B cell (primary cell): ENCODE measurements around the gene OGDH. TPM values are rescaled to one million over a fixed set of nuclear protein-coding genes. Genes with fewer than 3 reads are reported as not detected.
A peak's percentile ranks its signal among the peaks of the same experiment; 100 is the strongest.

ENCODE experiments used
- ATAC-seq: fragments of 200-7000 bp; cut with Tn5 transposase; one replicate; pipeline ENCODE4 v1.10.0; 2021; ENCODE audit warnings: low read depth, mild to moderate bottlenecking, moderate number of reproducible peaks, moderate library complexity
- CTCF ChIA-PET: fragments of 350-600 bp; sonication (Branson Sonifier 250); formaldehyde crosslinking; loops from one replicate; lab custom pipeline; 2021; ENCODE audit warnings: antibody characterized with exemption, inconsistent platforms; lab: Charles Lee
- POLR2A ChIA-PET: fragments of 350-600 bp; sonication (Branson Sonifier 250); formaldehyde crosslinking; loops from one replicate; lab custom pipeline; 2021; ENCODE audit warnings: antibody characterized with exemption; lab: Charles Lee
- DNase-seq: peaks from one replicate; pipeline ENCODE4 v3.0.0; 2013
- H2AFZ ChIP-seq: 2 replicates; pipeline ENCODE4 v1.6.1; 2012; ENCODE audit warnings: mild to moderate bottlenecking, low read depth, low read length; ENCODE audit not compliant: insufficient read depth, poor library complexity, severe bottlenecking
- H3K27ac ChIP-seq, 2 donors: 1 replicate in 1 of 2; 2 replicates in 1 of 2; pipeline ENCODE4 v1.5.1; 2012 to 2013; ENCODE audit warnings: low read length in 2 of 2, mild to moderate bottlenecking in 2 of 2, moderate library complexity in 1 of 2
- H3K27me3 ChIP-seq, 4 experiments: fragments of 200-600 bp in 1 of 4; sonication (generic) in 1 of 4; replicated peaks in 1 of 4; 1 replicate in 2 of 4; 2 replicates in 2 of 4; pipeline versions ENCODE4 v1.6.1 to v1.7.0; 2013 to 2016; ENCODE audit warnings: low read length in 3 of 4, mild to moderate bottlenecking in 2 of 4, mixed read lengths in 1 of 4, moderate library complexity in 1 of 4; ENCODE audit not compliant: insufficient read depth in 4 of 4, control insufficient read depth in 3 of 4; ENCODE audit errors: control extremely low read depth in 1 of 4
- H3K36me3 ChIP-seq, 2 experiments: replicated peaks in 1 of 2; 1 replicate in 1 of 2; 2 replicates in 1 of 2; pipeline versions ENCODE4 v1.6.1 to v1.7.1; 2013; ENCODE audit warnings: low read length in 1 of 2; ENCODE audit not compliant: insufficient read depth in 2 of 2, control insufficient read depth in 1 of 2; ENCODE audit errors: control extremely low read depth in 1 of 2, extremely low read depth in 1 of 2
- H3K4me1 ChIP-seq, 2 donors: fragments of 200-600 bp in 1 of 2; sonication (generic) in 1 of 2; 1 replicate in 1 of 2; 2 replicates in 1 of 2; pipeline versions ENCODE4 v1.5.1 to v1.6.1; 2013 to 2017; ENCODE audit warnings: low read length in 2 of 2; ENCODE audit not compliant: control insufficient read depth in 2 of 2, insufficient read depth in 2 of 2
- H3K4me2 ChIP-seq: replicated peaks from 2 replicates; pipeline ENCODE3; 2012; ENCODE audit warnings: mild to moderate bottlenecking, low read depth, low read length; ENCODE audit not compliant: poor library complexity, severe bottlenecking
- H3K4me3 ChIP-seq, 5 experiments: fragments of 200-600 bp in 1 of 5; sonication (generic) in 1 of 5; 1 replicate in 3 of 5; 2 replicates in 2 of 5; pipeline versions ENCODE4 v1.5.1 to v1.7.0; 2011 to 2016; ENCODE audit warnings: low read length in 4 of 5, mild to moderate bottlenecking in 4 of 5, low read depth in 2 of 5, control low read depth in 1 of 5, moderate library complexity in 1 of 5; ENCODE audit not compliant: insufficient read depth in 1 of 5; ENCODE audit errors: control extremely low read depth in 1 of 5, extremely low read depth in 1 of 5
- H3K79me2 ChIP-seq: fragments of 200-600 bp; sonication (generic); one replicate; pipeline ENCODE4 v1.6.0; 2016; ENCODE audit warnings: low read length; ENCODE audit not compliant: control insufficient read depth, insufficient read depth
- H3K9ac ChIP-seq: fragments of 200-600 bp; sonication (generic); 2 replicates; pipeline ENCODE4 v1.6.1; 2017; ENCODE audit warnings: mild to moderate bottlenecking, low read length, moderate library complexity
- H3K9me3 ChIP-seq, 3 donors: one replicate each; pipeline versions ENCODE4 v1.6.1 to v1.7.1; 2013; ENCODE audit warnings: low read length in 2 of 3; ENCODE audit not compliant: control insufficient read depth in 2 of 3, insufficient read depth in 1 of 3; ENCODE audit errors: control extremely low read depth in 1 of 3
- H4K20me1 ChIP-seq: 2 replicates; pipeline ENCODE4 v1.6.0; 2012; ENCODE audit warnings: mild to moderate bottlenecking, low read length; ENCODE audit not compliant: insufficient read depth, control insufficient read depth, poor library complexity, severe bottlenecking
- H3K27ac Mint-ChIP-seq: one replicate; pipeline ENCODE4 v1.8.0; 2021; ENCODE audit warnings: mixed read lengths
- H3K27me3 Mint-ChIP-seq: one replicate; pipeline ENCODE4 v1.8.0; 2021; ENCODE audit warnings: mixed read lengths
- H3K4me1 Mint-ChIP-seq: one replicate; pipeline ENCODE4 v1.8.0; 2021; ENCODE audit warnings: mixed read lengths
- H3K4me3 Mint-ChIP-seq: one replicate; pipeline ENCODE4 v1.8.0; 2021; ENCODE audit warnings: mixed read lengths
- H3K9me3 Mint-ChIP-seq: one replicate; pipeline ENCODE4 v1.8.0; 2022; ENCODE audit warnings: mixed read lengths; ENCODE audit not compliant: insufficient read depth
- CTCF ChIP-seq: fragments of 200-600 bp; IDR thresholded peaks from one replicate; pipeline ENCODE4 v1.8.0; 2022; ENCODE audit warnings: antibody characterized with exemption, mild to moderate bottlenecking
- EZH2 ChIP-seq: IDR thresholded peaks from 2 replicates; pipeline ENCODE4 v1.6.1; 2012; ENCODE audit warnings: borderline replicate concordance, low read depth, mild to moderate bottlenecking, moderate library complexity, low read length; ENCODE audit not compliant: insufficient read depth, poor library complexity, severe bottlenecking
- WGBS: methylation state at CpG from one replicate; pipeline ENCODE4 v1.1.5; 2013; ENCODE audit warnings: missing lambda C conversion rate; ENCODE audit not compliant: insufficient coverage; 5-methylcytosine and 5-hydroxymethylcytosine counted together
- intact Hi-C: fragments of 100-400 bp; cut with micrococcal nuclease; formaldehyde crosslinking; loops from one replicate; pipeline ENCODE4 v1.10.0; 2022
- polyA plus RNA-seq: library from polyadenylated mRNA; depleted of rRNA; stranded (reverse); fragments of >200 nt; gene quantifications from 2 replicates; pipeline ENCODE4 v1.2.3, GENCODE V29; 2012
- total RNA-seq, 2 donors: library from RNA; stranded (reverse); fragments of 120-200 nt in 1 of 2; gene quantifications; 1 replicate in 1 of 2; 2 replicates in 1 of 2; pipeline versions ENCODE4 v1.2.3 to v1.2.4, GENCODE V29; 2013 to 2022

The OGDH gene
- total and polyA plus RNA-seq, 2 donors (not counting 1 experiment from before 2014, with no cell fraction given): 42.6 to 80.2 TPM

- ChIA-PET POLR2A (interaction anchor here (0.6 kb wide), 1 partner anchor 98 kb away, joined by 3 read pairs; no protein-coding TSS in a partner anchor), CTCF (interaction anchor here (0.7 kb wide), 1 partner anchor 868 kb away, joined by 3 read pairs; no protein-coding TSS in a partner anchor)
- Histone ChIP-seq H3K27me3 (no peaks in the 10 kb centered on the region), H3K9ac (no peak overlapping the region), H3K4me1 (peaks cover 6 to 9% of the 10 kb centered on the region in 2 donors), H3K4me2 (no peak overlapping the region), H2AFZ (no peak overlapping the region), H4K20me1 (no peaks in the 10 kb centered on the region), H3K4me3 (no peak overlapping the region), H3K27ac (no peak overlapping the region), H3K79me2 (no peaks in the 10 kb centered on the region), H3K9me3 (no peaks in the 10 kb centered on the region), H3K36me3 (no peaks in the 10 kb centered on the region)
- TF ChIP-seq CTCF: no peak
- no peak for TF ChIP-seq EZH2
- DNase-seq: no peak
- Mint-ChIP-seq H3K4me1 (peaks cover 21% of the 10 kb centered on the region), H3K9me3 (no peaks in the 10 kb centered on the region), H3K4me3 (no peak overlapping the region), H3K27me3 (no peaks in the 10 kb centered on the region), H3K27ac (no peak overlapping the region)
- 97% methylated on average over 10 of the region's 23 CpGs for WGBS
- intact Hi-C loops: no loop called here
- ATAC-seq: no peak
These were observed 132.6 kb downstream of the OGDH start for GRCh38 chr7:44738876-44739665.

- 100% methylated on average over 2 of the region's 2 CpGs for WGBS
- Histone ChIP-seq H2AFZ (no peak overlapping the region), H4K20me1 (no peaks in the 10 kb centered on the region), H3K4me3 (no peak overlapping the region), H3K4me2 (no peak overlapping the region), H3K9ac (no peak overlapping the region), H3K4me1 (peaks cover 6 to 9% of the 10 kb centered on the region in 2 donors), H3K27ac (no peak overlapping the region), H3K79me2 (no peaks in the 10 kb centered on the region), H3K9me3 (no peaks in the 10 kb centered on the region), H3K27me3 (no peaks in the 10 kb centered on the region), H3K36me3 (no peaks in the 10 kb centered on the region)
- ChIA-PET CTCF (interaction anchor here (0.6 kb wide), 1 partner anchor 86 kb away, joined by 3 read pairs; no protein-coding TSS in a partner anchor), POLR2A (no interaction called here)
- DNase-seq (no peak), ATAC-seq (no peak)
- peak overlapping the region; percentile 8 for H3K27ac Mint-ChIP-seq
- no peak for TF ChIP-seq CTCF
- TF ChIP-seq EZH2: no peak
- no peaks in the 10 kb centered on the region for H3K27me3 Mint-ChIP-seq
- H3K4me1 Mint-ChIP-seq: peaks cover 18% of the 10 kb centered on the region
- intact Hi-C loops: no loop called here
- H3K4me3 Mint-ChIP-seq: no peak overlapping the region
- H3K9me3 Mint-ChIP-seq: no peaks in the 10 kb centered on the region
These were observed 133.6 kb downstream of the OGDH start for GRCh38 chr7:44740055-44740454.
